HEK293 (cell line): ENCODE results near the gene NEK7.

ENCODE experiments used
- CTCF ChIP-seq: fragments of 450-650 bp; formaldehyde crosslinking; IDR thresholded peaks from 2 replicates; pipeline ENCODE4 v1.5.1; 2016; ENCODE audit warnings: missing biosample characterization, missing genetic modification characterization
- EGR2 ChIP-seq: fragments of 450-650 bp; formaldehyde crosslinking; IDR thresholded peaks from 2 replicates; pipeline ENCODE4 v1.5.1; 2016; ENCODE audit warnings: low read depth, missing biosample characterization, missing genetic modification characterization
- FEZF1 ChIP-seq: fragments of 450-650 bp; formaldehyde crosslinking; IDR thresholded peaks from 2 replicates; pipeline ENCODE4 v1.5.1; 2016; ENCODE audit warnings: missing biosample characterization, missing genetic modification characterization
- KLF10 ChIP-seq: fragments of 450-650 bp; IDR thresholded peaks from 2 replicates; pipeline ENCODE4 v1.5.1; 2018; ENCODE audit warnings: missing biosample characterization, mild to moderate bottlenecking, missing genetic modification characterization
- ZIC2 ChIP-seq: fragments of 450-650 bp; formaldehyde crosslinking; IDR thresholded peaks from 2 replicates; pipeline ENCODE4 v1.5.1; 2016; ENCODE audit warnings: missing biosample characterization, missing genetic modification characterization
- ZNF274 ChIP-seq, 2 experiments: fragments of 200-500 bp in 1 of 2; fragments of 450-650 bp in 1 of 2; sonication (Bioruptor generic) in 1 of 2; formaldehyde crosslinking in 1 of 2; IDR thresholded peaks; 2 replicates each; pipeline versions ENCODE4 v1.5.1 to v1.6.1; 2014 to 2016; ENCODE audit warnings: borderline replicate concordance in 1 of 2, inconsistent platforms in 1 of 2, low read length in 1 of 2, missing biosample characterization in 1 of 2, missing genetic modification characterization in 1 of 2
- ZNF302 ChIP-seq: fragments of 450-650 bp; formaldehyde crosslinking; IDR thresholded peaks from 2 replicates; pipeline ENCODE4 v1.5.1; 2016; ENCODE audit warnings: missing biosample characterization, missing genetic modification characterization, low read depth
- ZNF621 ChIP-seq: fragments of 450-650 bp; formaldehyde crosslinking; IDR thresholded peaks from 2 replicates; pipeline ENCODE4 v1.5.1; 2017; ENCODE audit warnings: missing biosample characterization, missing genetic modification characterization
- ZNF670 ChIP-seq: fragments of 450-650 bp; formaldehyde crosslinking; IDR thresholded peaks from 2 replicates; pipeline ENCODE4 v1.5.1; 2016; ENCODE audit warnings: missing biosample characterization, missing genetic modification characterization, low read depth
- ZNF707 ChIP-seq: fragments of 450-650 bp; formaldehyde crosslinking; IDR thresholded peaks from 2 replicates; pipeline ENCODE4 v1.5.1; 2016; ENCODE audit warnings: missing biosample characterization, missing genetic modification characterization

- TF ChIP-seq KLF10 (tag by site-specific recombination) (no peak), CTCF (tag by site-specific recombination) (no peak), ZIC2 (tag by site-specific recombination) (no peak), FEZF1 (no peak), ZNF621 (no peak), ZNF302 (tag by site-specific recombination) (no peak), EGR2 (tag by site-specific recombination) (no peak), ZNF274 (IDR thresholded peaks at IDR 0.05; ENCODE audit: low read length) (no peak), ZNF274 (tag by site-specific recombination; IDR thresholded peaks at IDR 0.05; ENCODE audit: borderline replicate concordance) (no peak), ZNF670 (tag by site-specific recombination) (no peak), ZNF707 (no peak)
Observed at GRCh38 chr1:198326232-198326631, 169.4 kb downstream of the NEK7 start.
